Effector CD4-positive, alpha-beta T cell (primary cell): ENCODE data around the gene SELENOS.
"Not testable (repeated sequence)": the region's sequence is repeated elsewhere in the genome, so short reads cannot be mapped to it uniquely, and the experiment has no call there.

Experiments
- DNase-seq: peaks from one replicate; pipeline ENCODE4 v3.0.0-alpha.2; 2020

The SELENOS gene

DNA sequence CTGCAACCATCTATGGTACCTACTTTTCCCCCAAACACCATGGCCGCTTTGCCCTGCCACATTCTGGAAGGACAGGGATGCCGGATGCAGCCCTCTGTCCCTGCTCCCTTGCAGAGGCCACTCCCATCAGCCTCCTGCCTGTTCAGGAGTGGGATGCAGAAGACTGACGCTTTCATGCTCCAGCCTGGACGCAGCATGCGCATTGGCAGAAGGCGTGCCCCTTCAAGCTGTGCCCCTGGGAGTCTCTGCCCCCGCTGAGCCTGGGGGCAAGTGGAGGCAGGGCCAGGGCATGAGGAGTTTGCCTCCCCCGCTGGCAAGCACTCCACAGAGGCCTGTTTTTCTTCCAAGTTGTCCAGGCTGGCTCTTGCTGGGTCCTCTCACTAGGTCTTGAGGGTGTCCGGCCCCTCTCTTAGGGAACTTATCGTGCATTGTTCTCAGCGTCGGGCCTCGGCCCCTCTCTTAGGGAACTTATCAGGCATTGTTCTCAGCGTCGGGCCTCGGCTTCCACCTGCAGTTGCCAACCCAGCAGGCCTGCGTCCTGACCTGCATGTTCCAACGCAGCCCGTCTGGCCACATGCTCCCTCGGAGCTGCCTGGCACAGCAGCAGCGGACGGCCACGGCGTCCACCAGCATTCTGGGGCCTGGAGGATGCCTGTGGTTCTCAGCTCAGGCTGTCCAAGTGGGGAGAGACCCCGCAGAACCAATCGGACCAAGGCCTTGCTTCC, 32.3 kb upstream of the SELENOS start:
- no peak for DNase-seq

DNA sequence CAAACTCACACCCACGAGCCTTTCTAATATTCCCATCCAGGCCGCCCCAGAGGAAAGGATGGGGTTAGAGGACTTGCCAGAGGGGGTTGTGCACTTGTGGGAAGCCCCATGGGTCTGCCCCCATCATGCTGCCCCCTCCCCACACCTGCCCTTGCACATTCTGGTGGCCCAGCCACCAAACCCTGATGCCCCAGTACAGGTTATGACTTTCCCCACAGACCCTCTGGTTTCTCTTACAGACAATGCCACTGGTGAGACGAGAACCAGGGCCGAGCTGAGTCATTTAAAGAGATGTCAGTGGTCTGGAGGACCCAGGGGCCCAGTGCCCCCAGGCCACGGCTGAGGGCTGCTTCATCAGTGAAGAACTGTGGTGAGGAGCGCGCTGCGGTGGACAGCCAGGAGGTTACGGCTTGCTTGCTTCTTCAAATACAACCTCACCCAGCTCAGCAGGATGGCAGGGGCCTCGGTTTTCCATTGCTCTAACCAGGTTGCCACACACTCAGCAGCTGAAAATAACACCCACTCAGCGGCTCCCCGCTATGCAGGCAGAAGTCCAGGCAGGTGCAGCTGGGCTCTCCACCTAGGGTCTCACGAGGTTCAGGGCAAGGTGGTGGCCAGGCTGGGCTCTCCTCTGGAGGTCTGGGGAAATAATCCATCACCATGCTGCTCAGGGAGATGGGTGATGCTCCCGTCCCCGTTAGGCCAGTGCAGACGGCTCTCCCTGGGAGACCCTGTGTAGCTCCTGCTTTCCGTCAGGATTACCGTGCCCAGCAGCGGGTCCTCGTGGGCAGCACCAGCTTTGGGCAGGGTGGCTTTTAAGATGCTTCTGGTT, 31.5 kb upstream of the SELENOS start:
- no peak for DNase-seq

DNA sequence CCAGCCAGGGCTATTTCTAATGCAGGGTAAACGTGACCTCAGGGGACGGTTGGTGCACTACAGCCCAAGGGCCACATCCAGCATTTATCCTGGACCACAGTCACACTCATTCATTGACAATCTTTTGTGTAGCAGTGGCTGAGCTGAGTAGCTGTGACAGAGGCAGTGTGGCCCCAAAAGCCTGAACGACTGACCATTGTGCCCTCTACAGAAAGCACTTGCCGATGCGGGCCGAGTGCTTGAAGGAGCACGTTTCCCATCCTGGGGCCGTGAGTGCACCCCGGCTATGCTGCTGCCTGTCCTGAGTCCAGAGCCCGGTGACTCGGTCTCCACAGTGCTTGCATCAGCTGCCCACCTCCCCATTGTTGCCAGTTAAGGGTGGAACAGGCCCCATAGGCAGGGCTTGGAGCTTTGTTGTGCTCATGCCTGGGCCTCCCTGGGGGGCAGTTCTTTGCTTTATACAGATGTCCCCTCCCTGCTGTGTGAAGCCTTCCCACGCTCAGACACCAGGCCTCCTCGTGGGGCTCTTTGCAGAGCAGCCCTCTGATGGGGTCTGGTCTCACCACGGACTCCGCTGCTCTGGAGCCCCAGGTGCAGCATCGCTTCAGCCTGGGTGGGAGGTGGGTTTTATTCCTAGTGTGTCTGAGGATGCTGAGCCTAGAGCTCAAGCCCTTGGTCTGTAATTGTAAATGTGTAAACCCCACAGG, 30.8 kb upstream of the SELENOS start:
- no peak for DNase-seq

DNA sequence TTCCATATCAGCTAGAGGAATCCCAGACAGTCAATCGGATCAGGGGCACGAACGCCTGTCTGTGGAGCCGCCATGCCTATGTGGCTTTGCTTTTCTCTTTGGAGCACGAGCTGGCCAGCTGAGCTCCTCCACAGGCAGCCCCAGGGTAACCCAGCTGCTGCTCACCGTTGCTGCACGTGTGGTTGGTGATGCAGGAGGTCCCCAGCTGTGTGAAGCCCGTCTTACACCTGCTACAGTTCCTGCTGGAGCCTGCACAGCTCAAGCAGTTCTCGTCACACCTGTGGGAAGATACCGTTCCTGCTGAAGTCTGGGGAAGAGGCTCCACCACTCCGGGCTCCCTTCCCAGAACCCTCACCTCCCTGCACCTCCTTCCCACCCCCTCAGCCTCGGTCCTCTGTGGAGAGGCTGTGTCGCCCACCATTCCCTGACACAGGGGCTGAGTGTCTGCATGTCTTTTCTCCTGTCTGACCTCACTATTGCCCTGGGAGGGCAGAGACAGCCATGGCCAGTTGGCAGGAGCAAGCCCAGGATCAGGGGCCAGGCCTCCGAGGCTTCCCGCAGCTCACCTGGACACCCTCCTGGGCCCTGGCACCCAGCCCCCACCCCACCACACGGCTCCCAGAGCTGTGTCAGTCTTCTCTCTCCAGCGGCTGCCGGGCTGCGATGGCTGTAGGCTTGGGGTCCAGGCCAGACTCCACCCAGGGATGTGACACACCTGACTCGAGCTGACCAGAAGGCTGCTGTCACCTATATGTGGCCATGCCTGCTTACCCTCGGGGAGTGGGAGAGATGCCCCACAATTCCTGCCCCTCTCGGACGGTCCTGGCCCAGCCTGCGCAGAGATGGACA, 30.0 kb upstream of the SELENOS start:
- no peak for DNase-seq

DNA sequence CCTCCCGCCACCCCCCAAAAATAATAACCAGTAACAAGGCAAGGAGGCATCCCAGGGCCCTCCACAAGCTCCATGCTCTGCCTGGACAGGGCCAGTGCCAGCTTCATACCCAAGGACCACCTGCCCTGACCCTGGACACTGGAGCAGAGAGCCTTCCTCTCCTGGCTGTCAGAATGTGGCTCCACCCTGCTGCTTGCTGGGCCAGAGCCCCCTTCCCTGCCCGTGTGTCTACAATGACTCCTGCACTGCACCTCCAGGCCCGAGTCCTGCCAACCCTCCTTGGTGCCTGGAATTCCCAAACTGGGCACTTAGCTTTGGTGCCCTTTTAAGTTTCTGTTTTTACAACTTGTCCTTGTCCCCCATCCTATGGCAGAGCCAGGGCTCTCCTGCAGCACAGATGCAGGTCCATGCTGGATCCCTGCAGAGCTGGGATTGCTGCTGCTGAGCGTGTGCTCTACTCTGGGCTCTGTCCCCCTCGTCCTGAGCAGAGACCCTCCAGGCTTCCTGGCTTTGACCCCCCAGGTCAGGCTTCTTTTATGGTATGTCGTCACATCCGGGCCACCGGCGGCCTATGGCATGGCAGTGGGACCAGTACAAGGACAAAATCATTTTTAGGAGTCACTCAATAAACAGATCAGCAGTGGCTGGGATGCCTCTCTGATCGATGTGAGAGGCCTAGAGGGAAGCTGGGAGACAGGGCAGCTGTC, 29.2 kb upstream of the SELENOS start:
- DNase-seq, result no peak

DNA sequence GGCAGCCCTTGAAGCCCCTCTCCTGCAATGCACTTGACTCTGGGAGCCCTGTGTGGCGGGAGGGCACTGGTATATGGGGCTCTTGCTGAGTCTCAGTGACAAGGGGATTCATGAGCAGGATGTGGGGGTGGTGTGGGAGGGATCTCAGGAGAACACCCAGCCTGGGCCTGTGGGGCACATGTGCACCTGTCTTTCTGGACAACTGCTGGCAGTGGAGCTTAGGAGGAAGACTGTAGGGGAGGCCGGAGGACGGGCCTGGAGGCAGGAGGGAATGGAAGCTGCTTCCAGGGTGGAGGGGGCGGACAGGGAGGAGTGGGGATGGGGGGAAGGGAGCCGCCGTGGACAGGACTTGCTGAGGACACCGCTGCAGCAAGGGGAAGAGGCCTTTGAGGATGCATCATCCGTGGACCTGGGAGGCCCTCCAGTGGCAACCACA, 28.6 kb upstream of the SELENOS start:
- no peak for DNase-seq

DNA sequence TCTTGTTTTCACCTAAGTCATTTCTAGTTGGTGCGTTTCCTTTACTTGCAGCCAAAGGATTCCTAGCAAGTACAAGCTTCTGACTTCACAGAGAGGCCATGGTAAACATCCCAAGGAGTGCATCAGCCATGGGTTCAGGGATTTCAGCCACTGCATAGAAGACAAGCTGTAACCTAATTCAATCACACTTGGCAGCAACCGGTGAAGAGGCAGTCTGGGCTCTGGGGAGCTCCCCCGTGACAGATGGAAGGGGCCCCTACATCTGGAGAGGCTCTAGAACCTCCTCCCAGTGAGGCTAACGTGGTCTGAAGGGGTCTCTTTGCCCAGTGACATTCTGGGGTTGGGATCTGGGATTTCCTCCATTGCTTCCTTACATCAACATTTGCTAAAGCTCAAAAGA, 26.1 kb upstream of the SELENOS start:
- no peak for DNase-seq

DNA sequence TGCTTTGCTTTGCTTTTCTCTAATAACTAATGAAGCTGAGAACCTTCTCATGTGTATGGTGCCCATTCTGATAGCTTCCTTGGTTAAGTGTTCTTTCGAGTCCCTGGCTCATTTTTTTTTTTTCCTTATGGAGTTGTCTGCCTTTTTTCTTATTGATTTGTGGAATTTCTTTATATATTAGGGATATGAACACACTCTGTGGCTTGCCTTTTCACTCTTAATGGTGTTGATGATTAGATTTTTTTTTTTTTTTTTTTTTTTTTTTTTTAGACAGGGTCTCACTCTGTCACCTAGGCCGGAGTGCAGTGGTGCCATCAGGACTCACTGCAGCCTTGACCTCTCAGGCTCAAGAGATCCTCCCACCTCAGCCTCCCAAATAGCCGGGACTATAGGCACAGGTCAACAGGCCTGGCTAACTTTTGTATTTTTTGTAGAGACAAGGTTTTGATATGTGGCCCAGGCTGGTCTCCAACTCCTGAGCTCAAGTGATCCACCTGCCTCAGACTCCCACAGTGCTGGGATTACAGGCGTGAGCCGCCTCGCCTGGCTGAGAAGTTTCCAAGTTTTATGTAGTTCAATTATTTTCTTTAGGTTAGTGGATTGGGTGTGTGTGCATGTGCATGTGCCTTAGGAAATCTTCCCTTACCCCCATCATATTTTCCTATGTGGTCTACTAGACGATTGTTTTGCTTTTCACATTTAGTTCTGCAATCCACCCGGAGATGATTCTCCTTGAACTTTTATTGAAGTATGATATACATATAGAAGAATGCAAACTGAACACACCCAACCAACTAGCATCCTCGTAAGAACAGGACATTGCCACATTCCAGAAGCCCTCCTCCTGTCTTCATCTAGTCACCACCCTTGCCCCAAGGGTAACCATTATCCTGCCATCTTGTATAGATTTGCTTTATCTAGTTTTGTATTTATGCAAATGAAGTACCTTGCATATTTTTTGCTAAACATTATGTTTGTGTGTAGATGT, 19.4 kb upstream of the SELENOS start:
- DNase-seq, result no peak

DNA sequence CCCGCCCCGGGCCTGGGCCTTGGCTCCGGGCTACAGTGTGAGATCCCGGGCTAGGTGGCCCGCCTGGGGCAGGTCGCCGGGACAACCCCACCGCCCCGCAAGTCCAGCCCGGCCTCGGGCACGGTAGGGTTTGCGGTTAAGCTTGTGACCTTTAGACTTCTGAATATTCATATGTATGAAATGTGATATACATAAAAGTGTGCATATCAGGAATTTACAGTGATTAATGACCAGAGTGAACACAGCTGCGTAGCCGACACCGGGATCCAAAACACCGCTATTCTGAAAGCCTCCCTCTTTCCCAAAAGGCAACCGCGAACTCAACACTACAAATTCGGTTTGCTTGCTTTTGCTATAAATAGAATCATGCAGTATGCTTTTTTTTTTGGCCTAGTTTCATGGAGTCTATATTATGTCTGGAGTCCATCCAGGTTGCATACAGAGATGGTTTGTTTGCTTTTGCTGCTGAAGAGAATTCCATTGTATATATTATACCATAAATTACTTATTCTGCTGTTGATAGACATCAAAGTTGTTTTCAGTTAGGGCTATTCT, 18.4 kb upstream of the SELENOS start:
- DNase-seq, result no peak

DNA sequence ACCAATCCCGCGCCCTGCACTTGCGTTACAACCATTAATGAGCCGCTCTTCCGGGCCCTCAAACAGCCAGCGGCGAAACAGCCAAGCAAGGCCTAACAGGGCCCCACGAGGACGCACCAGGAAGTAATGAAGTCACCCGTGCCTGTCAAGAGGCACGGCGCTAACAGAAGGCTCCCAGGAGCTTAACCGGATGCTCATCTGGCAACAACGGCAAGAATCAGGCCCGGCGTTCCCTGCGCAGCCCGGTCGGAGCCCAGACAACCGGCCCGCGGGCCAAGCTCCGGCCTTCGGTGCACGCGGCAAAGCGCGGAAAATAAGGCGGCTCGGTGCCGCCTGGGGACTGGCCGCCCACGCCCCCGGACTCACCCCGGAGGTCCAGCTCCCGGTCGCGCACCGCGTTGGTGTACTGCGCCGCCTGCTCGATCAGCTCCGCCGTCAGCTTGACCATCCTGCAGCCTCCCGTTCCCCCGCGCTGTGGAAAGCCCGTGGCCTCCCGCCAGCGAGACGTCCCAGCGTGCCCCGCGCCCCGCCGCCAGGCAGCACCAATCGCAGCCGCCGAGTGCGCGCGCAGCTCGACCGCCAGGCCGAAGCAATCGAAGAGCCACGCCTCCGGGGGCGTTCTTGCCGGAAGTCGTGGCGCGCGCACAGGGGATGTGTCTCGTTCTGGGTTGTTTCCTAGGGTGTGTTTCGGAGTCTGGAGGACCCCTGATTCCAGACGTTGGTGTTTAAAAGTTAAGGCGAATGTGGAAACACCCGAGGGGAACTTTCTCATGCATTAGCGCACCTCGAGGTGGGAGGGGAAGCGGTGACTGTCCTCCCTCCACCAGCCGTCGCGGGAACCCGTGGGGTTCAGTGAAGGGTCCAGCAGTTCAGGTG, 17.7 kb upstream of the SELENOS start, which contains the start of gene SNRPA1:
Gene SNRPA1, minus strand, starts transcription at position 518 of the 876 bp plus-strand sequence. Its CDS starts 70 bp downstream, at position 448.
- peak; percentile 98 for DNase-seq

DNA sequence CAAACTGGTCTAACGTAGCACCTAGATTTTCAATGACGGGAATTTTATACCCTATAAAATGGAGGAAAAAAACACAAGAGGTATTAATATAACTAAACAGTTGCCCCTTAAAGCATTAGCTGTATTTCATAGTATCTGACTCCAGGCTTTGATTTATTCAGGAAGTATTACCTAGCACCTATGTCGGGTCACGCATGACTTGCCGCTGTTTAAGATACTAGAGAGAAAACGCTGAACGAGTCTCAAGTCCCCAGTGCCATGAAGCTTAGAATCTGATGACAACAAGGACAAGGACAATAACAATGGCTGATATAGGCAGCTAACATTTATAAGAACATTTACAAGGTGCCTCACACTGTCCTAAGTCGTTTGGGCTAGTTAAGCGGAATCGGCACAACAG, 15.8 kb upstream of the SELENOS start:
- no peak for DNase-seq

DNA sequence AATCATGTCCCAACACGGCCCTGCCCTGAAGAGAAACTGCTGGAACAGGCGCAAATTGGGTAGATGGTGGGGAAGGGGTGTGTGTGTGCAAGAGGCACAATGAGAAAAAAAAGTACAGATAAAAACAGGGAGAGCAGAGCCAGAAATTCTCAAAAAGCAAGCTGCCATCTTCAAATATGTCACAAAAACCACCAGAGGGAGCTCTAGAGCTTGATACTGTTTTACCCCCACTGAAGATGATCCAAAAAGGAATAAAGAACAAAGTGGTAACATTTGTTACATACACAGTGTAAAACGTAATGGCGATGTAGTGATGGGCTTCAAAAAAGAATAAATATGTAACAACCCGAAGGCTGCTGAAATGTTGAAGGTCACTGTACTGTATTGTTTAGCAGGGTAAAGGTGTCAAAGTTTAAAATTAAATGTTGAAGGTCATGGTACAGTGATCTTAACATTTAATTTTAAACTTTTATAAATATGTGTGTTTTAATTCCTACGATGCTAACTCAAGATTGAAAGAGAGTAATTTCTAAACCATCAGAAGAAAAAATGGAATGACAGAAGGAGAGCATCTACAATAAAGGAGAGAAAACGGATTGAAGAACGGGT, 11.7 kb upstream of the SELENOS start:
- DNase-seq, result peak; percentile 42

DNA sequence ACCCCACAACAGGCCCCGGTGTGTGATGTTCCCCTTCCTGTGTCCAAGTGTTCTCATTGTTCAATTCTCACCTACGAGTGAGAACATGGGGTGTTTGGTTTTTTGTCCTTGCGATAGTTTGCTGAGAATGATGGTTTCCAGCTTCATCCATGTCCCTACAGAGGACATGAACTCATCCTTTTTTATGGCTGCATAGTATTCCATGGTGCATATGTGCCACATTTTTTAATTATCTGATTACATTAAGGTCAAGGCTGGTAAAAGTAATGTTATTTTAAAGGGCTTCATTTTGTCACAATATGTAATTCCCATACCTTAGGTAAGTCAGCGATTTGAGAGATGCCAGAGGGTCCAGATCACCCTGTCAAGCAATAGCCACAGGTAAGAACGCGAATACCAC, 10.1 kb upstream of the SELENOS start:
- DNase-seq, result not testable (repeated sequence)

DNA sequence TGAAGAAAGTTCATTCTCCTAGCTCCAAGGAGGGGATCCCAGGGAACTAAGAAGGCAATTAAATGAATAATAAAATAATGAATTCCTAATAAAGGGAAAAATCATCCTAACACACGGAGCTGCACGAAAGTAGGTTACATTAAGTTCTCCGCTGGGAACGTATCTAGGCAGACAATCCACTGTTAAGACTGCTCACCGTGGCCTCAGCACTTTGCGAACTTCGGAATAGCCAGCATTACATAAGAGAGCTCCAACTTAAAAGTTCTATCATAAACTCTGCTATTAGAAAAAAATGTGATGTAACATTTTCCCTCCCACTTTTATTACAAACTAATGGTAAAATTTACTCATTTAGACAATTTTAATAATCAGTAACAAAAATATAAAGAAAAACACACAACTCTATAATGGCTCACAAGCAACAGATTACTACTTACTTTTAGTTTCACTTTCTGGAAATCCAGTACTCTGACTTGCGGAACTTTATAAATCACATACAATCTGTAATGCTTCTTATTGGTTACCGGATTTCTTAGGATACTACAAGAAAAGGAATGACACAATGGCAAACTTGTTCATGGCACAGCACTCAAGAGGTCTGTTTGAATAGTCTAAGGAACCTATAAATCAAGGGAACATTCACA, 9.3 kb upstream of the SELENOS start:
- no peak for DNase-seq

DNA sequence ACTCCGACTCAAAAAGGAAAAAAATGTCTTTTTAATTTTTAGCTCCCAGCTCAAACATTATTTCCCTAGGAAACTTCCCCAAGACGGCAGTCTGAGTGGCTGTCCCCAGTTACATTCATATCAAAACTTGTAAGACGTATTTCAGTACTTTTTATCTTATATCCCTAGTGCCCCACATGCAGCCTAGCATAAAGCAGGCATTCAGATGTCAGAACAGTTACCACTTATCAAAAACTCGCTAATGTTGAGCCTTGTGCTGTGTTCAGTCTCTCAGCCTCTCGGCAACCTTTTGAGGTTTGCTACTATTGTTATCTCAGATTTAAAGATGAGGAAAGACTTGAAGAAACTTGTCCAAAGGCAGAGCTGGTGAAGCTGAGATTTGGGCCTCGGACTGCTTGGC, 6.6 kb upstream of the SELENOS start:
- no peak for DNase-seq

DNA sequence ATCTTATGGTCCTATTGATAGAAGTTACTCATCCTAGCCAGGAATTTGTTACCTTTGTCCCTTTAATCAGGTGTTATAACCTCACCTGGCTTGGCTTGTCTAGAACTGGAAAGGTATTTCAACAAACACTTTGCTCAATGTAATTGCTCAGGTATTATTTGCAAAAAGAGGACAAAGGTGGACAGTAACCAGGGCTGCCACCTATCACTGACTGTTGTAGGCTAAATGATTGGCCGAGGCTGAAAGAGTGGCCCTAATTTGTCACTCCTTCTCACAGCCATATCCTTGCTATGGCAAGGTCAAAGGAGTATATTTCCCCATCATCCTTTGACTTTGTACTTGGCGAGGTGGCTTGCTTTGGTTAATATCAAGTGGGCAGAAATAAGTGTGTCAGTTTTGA, 2.7 kb upstream of the SELENOS start:
- no peak for DNase-seq

DNA sequence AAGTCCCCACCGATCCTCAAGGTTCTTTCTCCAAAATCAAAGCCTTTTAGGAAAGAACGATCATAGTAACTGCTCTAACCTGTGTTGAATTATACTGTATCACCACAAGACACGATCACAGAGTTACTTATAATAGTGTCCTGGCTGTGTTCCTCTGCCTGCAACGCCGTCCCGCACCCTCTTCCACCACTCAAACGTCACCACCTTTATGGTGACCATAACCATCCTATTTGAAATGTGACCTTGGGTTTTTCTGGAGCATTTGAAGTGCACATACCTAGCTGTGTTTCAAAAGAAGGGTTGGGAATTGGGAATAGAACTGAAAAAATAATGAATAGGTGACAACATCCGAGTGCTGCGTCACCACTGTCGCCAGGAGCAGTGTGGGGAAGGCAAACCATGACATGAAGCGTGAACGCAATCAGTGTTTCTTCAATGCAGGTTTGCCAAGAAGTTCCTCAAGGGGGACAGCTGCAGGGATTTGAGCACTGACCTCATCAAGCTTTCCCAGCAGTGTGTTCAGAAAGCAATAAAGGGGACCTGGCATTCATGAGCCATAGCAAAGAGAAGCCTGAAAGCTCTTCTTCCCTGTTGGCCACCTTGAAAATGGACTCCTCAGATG, 769 bp upstream of the SELENOS start:
- no peak for DNase-seq
